LNCAP (cell line): ENCODE results near the gene SORCS3.

ENCODE experiments used
- CTCF ChIP-seq: fragments of 450-650 bp; IDR thresholded peaks from 2 replicates; pipeline ENCODE4 v1.5.1; 2017; ENCODE audit warnings: mild to moderate bottlenecking

Gene SORCS3

GRCh38 chr10:104664205-104664604, 23.1 kb downstream of the SORCS3 start:
- no peak for TF ChIP-seq CTCF

GRCh38 chr10:104665174-104665573, 24.1 kb downstream of the SORCS3 start:
- TF ChIP-seq CTCF = no peak

DNA sequence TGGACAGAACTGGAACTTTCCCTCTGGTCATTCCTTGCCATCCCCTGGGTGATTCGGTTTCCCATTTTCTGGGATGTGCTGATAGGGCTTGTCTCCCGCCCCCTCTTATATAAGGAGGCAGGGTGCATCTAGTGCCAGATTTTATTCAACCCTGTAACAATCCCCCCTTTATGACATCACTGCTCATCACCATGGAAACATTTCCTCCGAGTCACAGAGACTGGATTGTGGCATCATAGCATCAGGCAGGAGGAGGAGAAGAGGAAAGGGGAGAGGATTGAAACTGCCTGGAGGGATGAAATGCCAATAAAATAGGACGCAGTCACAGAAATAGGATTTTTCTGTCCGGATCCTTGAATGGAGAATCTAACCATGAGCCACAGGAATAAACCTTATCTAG, 25.0 kb downstream of the SORCS3 start:
- TF ChIP-seq CTCF = no peak

- TF ChIP-seq CTCF = no peak
These were observed 35.8 kb downstream of the SORCS3 start for GRCh38 chr10:104676874-104677273.

GRCh38 chr10:104678658-104679057, 37.6 kb downstream of the SORCS3 start:
- TF ChIP-seq CTCF = no peak

GRCh38 chr10:104680467-104681401, 39.6 kb downstream of the SORCS3 start:
- TF ChIP-seq CTCF = no peak

GRCh38 chr10:104681485-104681884, 40.4 kb downstream of the SORCS3 start:
- TF ChIP-seq CTCF = no peak
